Dermis microvascular lymphatic vessel endothelial cell (primary cell): ENCODE results near the gene FGGY. TPM values are rescaled to one million over a fixed set of nuclear protein-coding genes. Genes with fewer than 3 reads are reported as not detected.
"Not testable (repeated sequence)": the region's sequence is repeated elsewhere in the genome, so short reads cannot be mapped to it uniquely, and the experiment has no call there.

Experiments used
- DNase-seq, 2 donors: peaks; one replicate each; pipeline versions ENCODE4 v3.0.0 to v3.0.0-alpha.2; 2010; ENCODE audit warnings: low read depth in 2 of 2
- total RNA-seq: library from RNA; depleted of rRNA; stranded (reverse); fragments of >200 nt; gene quantifications from 2 replicates; pipeline ENCODE4 v1.2.1, GENCODE V29; 2014

Gene FGGY
- total RNA-seq, 1 donor from 2014 or later, result 8.5 TPM

GRCh38 chr1:59730302-59730701, 433.4 kb downstream of the FGGY start:
- no peak for DNase-seq

- DNase-seq, result peak; percentile 21 to 92
Observed at GRCh38 chr1:59730759-59731478, 434.0 kb downstream of the FGGY start.

- DNase-seq, result no peak
Observed at GRCh38 chr1:59731591-59731990, 434.7 kb downstream of the FGGY start.

GRCh38 chr1:59732214-59732955, 435.5 kb downstream of the FGGY start:
- no peak for DNase-seq

DNA sequence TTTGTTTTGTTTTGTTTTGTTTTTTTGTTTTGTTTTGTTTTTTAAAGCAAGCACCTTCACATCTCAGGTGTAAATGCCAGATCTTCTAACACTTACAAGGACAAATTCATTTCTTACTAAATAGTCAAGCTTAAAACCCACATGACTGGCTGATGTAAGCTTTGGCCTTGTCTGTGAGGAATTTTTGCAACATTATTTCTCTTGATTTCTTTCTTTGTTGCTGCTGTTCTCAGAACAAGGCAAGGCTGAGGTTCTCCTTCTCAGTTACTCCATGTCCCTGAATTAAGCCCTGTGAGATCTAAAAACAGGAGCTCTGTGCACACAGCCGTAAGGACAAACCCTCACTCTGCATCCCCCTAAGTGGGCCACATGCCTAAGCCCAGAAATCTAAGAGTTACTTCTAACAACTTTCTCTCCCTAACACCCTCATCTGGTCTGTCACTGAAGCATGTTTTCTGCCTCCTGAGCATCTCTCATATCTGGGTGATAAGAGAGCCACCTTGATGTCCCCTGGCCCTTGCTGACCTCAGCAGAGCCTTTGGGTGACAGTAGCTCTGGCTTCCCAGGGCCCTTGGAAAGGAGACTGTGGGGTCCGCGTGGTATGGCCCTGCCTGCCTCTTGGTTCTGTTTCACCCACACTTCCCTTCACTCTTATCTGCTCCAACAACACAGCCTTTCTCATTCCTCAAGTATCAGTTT, 436.7 kb downstream of the FGGY start:
- no peak for DNase-seq

DNA sequence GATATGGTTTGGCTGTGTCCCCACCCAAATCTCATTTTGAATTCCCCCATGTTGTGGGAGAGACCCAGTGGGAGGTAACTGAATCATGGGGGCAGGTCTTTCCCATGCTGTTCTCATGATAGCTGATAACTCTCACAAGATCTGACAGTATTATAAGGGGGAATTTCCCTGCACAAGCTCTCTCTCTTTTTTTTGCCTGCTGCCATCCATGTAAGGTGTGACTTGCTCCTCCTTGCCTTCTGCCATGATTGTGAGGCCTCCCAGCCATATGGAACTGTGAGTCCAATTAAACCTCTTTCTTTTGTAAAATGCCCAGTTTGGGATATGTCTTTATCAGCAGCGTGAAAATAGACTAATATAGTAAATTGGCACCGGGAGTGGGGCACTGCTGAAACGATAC, 439.0 kb downstream of the FGGY start:
- not testable (repeated sequence) for DNase-seq

DNA sequence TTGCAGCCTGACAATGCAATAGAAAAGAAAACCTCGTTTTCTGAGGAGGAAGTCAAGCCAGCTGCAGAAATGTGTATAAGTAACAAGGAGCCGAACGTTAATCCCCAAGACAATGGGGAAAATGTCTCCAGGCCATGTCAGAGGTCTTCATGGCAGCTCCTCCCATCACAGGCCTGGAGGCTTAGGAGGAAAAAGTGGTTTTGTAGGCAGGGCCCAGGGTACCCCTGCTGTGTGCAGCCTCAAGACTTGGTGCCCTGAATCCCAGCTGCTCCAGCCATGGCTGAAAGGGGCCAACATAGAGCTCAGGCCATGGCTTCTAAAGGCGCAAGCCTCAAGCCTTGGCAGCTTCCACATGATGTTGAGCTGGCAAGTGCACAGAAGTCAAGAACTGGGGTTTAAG, 439.9 kb downstream of the FGGY start:
- no peak for DNase-seq

DNA sequence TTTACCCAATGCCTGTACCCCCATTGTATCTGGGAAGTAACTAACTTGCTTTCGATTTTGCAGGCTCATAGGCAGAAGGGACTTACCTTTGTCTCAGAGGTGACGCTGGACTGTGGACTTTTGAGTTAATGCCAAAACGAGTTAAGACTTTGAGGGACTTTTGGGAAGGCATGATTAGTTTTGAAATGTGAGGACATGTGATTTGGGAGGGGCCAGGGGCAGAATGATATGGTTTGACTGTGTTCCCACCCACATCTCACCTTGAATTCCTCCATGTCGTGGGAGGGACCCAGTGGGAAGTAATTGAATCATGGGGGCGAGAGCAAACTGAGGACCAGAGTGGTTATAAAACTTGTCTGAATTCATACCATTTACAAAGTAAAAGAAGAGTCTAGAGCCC, 440.7 kb downstream of the FGGY start:
- DNase-seq, result no peak

DNA sequence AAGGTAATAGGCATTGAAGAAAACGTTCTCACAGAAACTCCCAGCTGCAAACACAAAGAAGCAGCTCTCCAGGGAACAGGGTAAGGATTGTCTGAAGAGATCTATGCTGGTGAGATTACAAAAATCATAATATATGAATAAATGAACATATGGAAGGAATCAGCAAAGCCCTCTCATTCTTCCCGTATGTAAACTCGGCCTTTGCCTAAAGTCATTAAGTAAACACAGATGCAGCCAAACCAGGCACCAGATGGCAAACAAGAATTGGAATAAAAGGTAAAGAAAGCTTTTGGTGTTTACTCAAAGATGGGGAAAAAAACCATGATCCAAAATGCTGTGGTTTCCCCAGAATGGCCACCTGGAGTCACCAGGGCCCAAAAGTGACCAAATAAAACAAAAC, 441.3 kb downstream of the FGGY start:
- DNase-seq, result no peak

- DNase-seq, result no peak
Observed at GRCh38 chr1:59738591-59739015, 441.7 kb downstream of the FGGY start.

- DNase-seq, result no peak
Observed at GRCh38 chr1:59739111-59739510, 442.2 kb downstream of the FGGY start.

- no peak for DNase-seq
Observed at GRCh38 chr1:59742526-59742925, 445.6 kb downstream of the FGGY start.

DNA sequence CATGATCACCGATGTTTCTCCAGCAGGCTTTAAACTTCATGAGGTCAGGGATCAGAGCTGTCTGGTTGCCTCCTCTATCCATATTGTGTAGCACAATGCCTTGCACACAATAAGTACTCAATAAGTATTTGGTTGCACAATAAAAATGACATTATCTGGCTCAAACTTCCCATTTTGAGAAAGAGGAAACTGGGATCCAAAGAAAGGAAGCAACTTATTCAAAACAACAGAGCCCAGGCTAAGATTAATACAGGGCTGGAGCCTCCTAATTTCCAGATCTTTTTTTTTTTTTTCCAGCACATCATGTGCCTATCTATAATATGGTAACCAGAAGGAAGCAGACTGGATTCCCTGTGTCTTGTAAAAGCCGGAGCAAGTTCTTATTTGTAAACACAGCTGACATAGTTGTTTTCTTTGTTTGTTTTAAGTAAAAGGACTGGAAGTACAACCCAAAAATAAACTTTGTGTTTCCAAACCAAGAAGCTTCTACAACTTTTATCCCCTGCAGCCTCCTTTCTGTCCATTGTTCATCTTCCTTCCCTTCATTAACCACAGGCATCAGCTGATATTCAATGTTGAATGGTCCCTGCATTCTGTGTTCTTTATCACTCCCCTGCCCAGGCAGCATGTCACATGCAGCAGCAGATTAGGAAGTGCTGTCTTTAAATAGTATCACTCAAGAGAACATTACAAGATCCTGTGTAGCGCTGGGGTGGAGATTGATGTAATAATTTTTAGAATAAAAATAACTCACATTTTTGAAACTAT, 446.6 kb downstream of the FGGY start:
- DNase-seq, result peak in 1 of 2 donors; percentile 87

- DNase-seq, result no peak
Observed at GRCh38 chr1:59747420-59748024, 450.6 kb downstream of the FGGY start.

GRCh38 chr1:59748123-59748522, 451.2 kb downstream of the FGGY start:
- no peak for DNase-seq

- DNase-seq, result peak; percentile 92 to 97
Observed at GRCh38 chr1:59750328-59751003, 453.6 kb downstream of the FGGY start.

DNA sequence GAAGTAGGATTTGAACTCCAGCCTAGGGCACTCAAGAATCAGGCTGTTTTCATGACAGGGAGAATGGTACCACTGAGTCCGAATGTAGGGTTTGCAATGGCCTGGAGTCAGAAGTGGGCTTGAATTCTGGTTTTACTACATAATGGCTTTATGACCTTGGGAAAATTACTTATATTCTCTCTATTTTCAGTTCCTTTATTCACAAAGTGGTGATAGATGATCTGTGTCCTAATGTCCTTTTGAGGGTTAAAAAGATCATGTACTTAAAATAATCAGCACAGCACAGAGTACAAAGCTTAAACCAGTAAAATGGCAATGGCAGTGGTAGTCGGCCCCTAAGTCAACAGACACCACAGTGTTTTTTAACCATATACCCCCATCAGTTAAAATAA, 454.1 kb downstream of the FGGY start:
- no peak for DNase-seq

DNA sequence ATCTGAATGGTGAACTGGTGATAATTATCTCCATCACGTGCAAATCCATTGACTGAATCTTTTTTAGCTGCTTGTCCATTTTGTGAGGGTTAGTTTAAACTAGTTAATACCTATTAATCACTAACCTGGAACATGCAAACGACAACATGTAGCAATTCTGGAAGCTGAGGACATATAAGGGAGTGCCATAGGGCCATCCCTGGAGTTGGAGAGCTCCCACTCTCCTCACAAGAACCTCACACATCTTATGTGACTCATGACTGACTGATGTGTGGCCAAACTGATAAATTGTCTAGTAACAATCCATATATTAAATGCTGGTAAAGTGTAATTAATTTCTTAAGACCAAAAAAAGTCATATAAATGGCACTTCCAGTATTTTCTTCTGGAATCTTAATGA, 454.9 kb downstream of the FGGY start:
- DNase-seq, result peak in 1 of 2 donors; percentile 15

- no peak for DNase-seq
Observed at GRCh38 chr1:59752556-59753414, 455.9 kb downstream of the FGGY start.
